Measurements from ENCODE around the gene NUDT11.
"Not testable (repeated sequence)": the region's sequence is repeated elsewhere in the genome, so short reads cannot be mapped to it uniquely, and the experiment has no call there.

DNA sequence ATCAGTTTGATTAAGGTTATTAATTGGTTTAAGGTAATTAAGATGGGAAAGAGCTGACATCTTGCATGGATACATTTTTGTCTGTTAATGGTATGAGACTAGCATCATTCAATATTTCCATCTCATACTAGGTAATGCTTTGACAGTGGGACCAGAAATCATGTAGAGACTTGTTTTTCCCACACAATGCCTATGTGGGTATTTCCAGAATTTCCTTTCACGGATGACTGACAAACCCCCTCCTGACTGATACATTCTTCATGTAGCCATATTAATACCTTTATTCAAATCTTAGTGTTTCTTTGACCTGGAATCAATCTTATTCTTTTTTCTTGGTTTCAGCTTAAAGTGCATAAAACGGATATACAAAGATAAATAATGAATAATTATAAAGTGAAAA, 22.7 kb upstream of the NUDT11 start:
- TF ChIP-seq POLR2A (IDR thresholded peaks at IDR 0.05) = not testable (repeated sequence)
- TF ChIP-seq, protein P1, sequence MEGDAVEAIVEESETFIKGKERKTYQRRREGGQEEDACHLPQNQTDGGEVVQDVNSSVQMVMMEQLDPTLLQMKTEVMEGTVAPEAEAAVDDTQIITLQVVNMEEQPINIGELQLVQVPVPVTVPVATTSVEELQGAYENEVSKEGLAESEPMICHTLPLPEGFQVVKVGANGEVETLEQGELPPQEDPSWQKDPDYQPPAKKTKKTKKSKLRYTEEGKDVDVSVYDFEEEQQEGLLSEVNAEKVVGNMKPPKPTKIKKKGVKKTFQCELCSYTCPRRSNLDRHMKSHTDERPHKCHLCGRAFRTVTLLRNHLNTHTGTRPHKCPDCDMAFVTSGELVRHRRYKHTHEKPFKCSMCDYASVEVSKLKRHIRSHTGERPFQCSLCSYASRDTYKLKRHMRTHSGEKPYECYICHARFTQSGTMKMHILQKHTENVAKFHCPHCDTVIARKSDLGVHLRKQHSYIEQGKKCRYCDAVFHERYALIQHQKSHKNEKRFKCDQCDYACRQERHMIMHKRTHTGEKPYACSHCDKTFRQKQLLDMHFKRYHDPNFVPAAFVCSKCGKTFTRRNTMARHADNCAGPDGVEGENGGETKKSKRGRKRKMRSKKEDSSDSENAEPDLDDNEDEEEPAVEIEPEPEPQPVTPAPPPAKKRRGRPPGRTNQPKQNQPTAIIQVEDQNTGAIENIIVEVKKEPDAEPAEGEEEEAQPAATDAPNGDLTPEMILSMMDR (IDR thresholded peaks at IDR 0.05) = not testable (repeated sequence)

Measured in lower leg skin (tissue), 3 donors.